ENCODE data around the gene PRRT4.
A peak's percentile ranks its signal among the peaks of the same experiment; 100 is the strongest.

PRRT4 gene

DNA sequence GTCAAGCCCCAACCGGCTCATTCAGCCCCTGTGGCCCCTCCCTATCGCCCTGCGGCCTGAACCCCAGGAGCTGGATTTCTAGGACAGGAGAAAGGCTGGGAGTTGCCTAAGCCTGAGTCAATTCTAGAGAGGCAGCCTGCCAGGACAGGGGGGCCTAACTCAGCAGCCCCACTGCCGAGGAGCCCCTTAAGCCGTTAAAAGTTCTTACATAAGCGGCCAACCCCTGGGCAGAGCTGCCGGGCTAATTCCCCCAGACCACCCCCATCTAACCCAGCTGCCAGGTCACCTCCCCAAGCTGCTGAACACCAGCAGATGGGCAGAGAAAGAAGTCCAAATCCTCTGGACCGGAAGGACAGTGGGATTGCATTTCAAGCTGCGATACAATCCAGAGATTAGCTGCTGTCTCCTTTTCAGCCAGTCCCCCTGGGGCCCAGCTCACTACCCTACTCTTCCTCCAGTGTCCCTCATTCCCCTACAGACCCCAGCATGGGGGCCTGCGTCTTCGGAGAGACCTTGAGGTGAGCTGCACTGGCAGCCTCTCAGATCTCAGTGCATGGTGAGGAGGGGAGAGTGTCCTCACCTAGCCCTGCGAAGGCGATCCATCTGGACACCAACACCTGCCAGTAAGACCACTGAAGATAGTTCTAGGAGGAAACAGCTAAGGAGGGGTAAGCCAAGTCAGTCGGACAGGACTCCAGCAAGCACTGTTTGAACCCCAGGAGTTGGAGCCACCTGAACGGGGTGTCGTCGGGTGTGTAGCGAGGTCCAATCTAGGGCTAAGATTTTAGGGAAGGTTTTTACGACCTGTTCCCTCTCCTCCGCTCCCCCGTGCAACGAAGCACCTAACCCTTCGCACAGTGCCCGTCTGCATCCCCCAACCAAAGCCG is 47.5 kb upstream of the PRRT4 start:
- no peak overlapping the region for H3K27ac ChIP-seq (ENCODE audit: low read depth, low read length)
- no peak overlapping the region for H2BK12ac ChIP-seq (ENCODE audit: low read length)
- H2AFZ ChIP-seq (ENCODE audit: insufficient read depth, low read length, poor library complexity), result no peak overlapping the region
- peaks cover 4% of the 10 kb centered on the region for H3K79me2 ChIP-seq (ENCODE audit: control insufficient read depth, insufficient read depth, low read length, poor library complexity)
- WGBS (ENCODE audit: extremely low coverage, insufficient coverage, insufficient read length), result no CpG with 5 or more reads among the region's 25 CpGs
- H2AK5ac ChIP-seq (ENCODE audit: low read length), result peak overlapping the region; percentile 38
- peak overlapping the region; percentile 72 for H3K4me3 ChIP-seq (ENCODE audit: low read depth, low read length)
- H3K9me3 ChIP-seq (ENCODE audit: insufficient read depth, low read depth, low read length), result no peaks in the 10 kb centered on the region
- H3K9ac ChIP-seq (ENCODE audit: low read length), result no peak overlapping the region
- DNase-seq, result no peak
- H3K18ac ChIP-seq (ENCODE audit: low read length), result no peak overlapping the region
- no peak overlapping the region for H3K23ac ChIP-seq (ENCODE audit: low read length)
- H3K4me2 ChIP-seq (ENCODE audit: low read length), result peak overlapping the region; percentile 78
- peaks cover 25% of the 10 kb centered on the region for H3K27me3 ChIP-seq (ENCODE audit: insufficient read depth, low read length)
- H4K12ac ChIP-seq (ENCODE audit: low read depth, low read length), result no peak overlapping the region
- H2BK120ac ChIP-seq (ENCODE audit: insufficient read depth, low read length, poor library complexity), result no peak overlapping the region
- H3K4me1 ChIP-seq (ENCODE audit: control insufficient read depth in 1 of 2, insufficient read depth in 2 of 2, low read length in 2 of 2), result peaks cover 5 to 13% of the 10 kb centered on the region in 2 experiments
- no peaks in the 10 kb centered on the region for H3K36me3 ChIP-seq (ENCODE audit: control insufficient read depth in 1 of 2, insufficient read depth in 2 of 2, low read length in 2 of 2)
- no peak overlapping the region for H2BK5ac ChIP-seq (ENCODE audit: low read depth, low read length, poor library complexity)
- peaks cover 12% of the 10 kb centered on the region for H3K79me1 ChIP-seq (ENCODE audit: low read length)
- no peak overlapping the region for H3K14ac ChIP-seq (ENCODE audit: low read length)
- H3K4ac ChIP-seq (ENCODE audit: low read depth, low read length), result no peak overlapping the region
- no peak overlapping the region for H4K8ac ChIP-seq (ENCODE audit: low read depth, low read length)
- no peak overlapping the region for H4K91ac ChIP-seq (ENCODE audit: low read depth, low read length)

DNA sequence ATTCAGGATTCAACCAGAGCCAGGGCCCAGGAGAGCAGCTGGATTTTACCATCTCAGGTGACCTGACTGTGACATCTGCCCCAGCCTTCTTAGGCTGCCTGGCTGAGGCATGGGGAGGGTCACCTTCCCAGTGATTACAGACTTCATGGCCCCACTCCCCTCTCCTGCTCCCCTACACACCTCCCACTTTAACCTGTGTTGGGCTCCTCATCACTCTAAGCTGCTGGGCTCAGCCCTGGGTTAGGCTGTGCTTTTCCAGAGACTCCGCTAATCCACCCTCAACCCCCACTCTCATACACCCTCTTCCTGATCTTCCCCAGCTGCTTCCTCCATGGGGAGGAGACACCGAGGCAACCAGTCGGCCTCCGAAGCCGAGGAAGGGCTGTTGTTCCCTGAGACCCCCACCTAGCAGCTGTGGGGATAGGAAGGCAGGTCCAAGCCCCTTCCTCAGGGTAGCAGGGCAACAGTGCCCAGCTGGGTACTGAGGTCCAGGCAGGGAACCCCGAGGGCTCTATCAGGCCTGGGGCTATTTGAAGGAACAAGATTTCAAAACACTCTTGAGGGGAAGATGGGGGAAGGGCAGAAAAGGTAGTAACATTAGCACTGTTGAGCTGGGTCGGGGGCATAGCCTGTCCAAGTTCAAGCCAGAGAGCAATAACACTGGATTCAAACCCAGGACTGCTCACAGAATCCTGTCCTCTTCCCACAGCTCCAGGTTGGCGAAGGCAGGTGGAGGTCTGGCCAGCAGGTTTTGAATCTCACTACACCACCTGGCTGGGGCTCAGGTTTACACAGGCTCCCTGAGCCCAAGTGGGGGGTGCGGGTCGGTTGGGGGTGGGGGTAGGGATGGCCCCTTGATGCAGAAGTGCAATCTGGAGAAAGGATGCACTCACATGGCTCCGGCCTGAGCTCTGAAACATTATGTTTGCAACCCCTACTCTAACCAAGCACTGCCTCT is 46.5 kb upstream of the PRRT4 start:
- H3K36me3 ChIP-seq (ENCODE audit: control insufficient read depth in 1 of 2, insufficient read depth in 2 of 2, low read length in 2 of 2), result no peaks in the 10 kb centered on the region
- no peak overlapping the region for H3K4me3 ChIP-seq (ENCODE audit: low read depth, low read length)
- H2BK12ac ChIP-seq (ENCODE audit: low read length), result no peak overlapping the region
- no peak overlapping the region for H3K18ac ChIP-seq (ENCODE audit: low read length)
- H3K4me1 ChIP-seq (ENCODE audit: control insufficient read depth in 1 of 2, insufficient read depth in 2 of 2, low read length in 2 of 2), result peaks cover 5 to 13% of the 10 kb centered on the region in 2 experiments
- no peak overlapping the region for H3K9ac ChIP-seq (ENCODE audit: low read length)
- no peak overlapping the region for H4K8ac ChIP-seq (ENCODE audit: low read depth, low read length)
- H4K91ac ChIP-seq (ENCODE audit: low read depth, low read length), result no peak overlapping the region
- no peak for DNase-seq
- no peaks in the 10 kb centered on the region for H3K9me3 ChIP-seq (ENCODE audit: insufficient read depth, low read depth, low read length)
- H3K27ac ChIP-seq (ENCODE audit: low read depth, low read length), result no peak overlapping the region
- no peak overlapping the region for H4K12ac ChIP-seq (ENCODE audit: low read depth, low read length)
- H3K4ac ChIP-seq (ENCODE audit: low read depth, low read length), result no peak overlapping the region
- no peak overlapping the region for H3K23ac ChIP-seq (ENCODE audit: low read length)
- no peak overlapping the region for H2BK120ac ChIP-seq (ENCODE audit: insufficient read depth, low read length, poor library complexity)
- H3K4me2 ChIP-seq (ENCODE audit: low read length), result no peak overlapping the region
- peaks cover 12% of the 10 kb centered on the region for H3K79me1 ChIP-seq (ENCODE audit: low read length)
- peaks cover 25% of the 10 kb centered on the region for H3K27me3 ChIP-seq (ENCODE audit: insufficient read depth, low read length)
- H3K14ac ChIP-seq (ENCODE audit: low read length), result no peak overlapping the region
- no peak overlapping the region for H2BK5ac ChIP-seq (ENCODE audit: low read depth, low read length, poor library complexity)
- peaks cover 4% of the 10 kb centered on the region for H3K79me2 ChIP-seq (ENCODE audit: control insufficient read depth, insufficient read depth, low read length, poor library complexity)
- H2AK5ac ChIP-seq (ENCODE audit: low read length), result no peak overlapping the region
- no CpG with 5 or more reads among the region's 11 CpGs for WGBS (ENCODE audit: extremely low coverage, insufficient coverage, insufficient read length)
- H2AFZ ChIP-seq (ENCODE audit: insufficient read depth, low read length, poor library complexity), result no peak overlapping the region

DNA sequence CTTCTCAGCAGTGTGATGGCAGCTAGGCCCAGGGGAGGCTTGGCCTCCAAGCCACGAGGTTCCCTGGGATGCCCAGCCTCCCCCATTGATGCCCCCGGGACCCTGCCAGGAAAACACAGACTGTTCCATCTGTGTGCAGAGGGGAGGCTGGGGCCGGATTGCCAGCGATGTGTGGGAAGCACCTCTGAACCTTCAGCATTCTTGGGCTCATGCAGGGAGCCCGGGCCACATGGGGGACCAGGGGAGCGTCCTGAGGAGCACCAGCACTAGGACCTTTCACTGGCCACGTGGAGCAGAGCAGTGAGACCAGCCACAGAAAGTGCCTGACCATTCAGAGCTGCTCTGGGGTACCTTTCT is 45.7 kb upstream of the PRRT4 start:
- no peaks in the 10 kb centered on the region for H3K9me3 ChIP-seq (ENCODE audit: insufficient read depth, low read depth, low read length)
- H3K36me3 ChIP-seq (ENCODE audit: control insufficient read depth in 1 of 2, insufficient read depth in 2 of 2, low read length in 2 of 2), result no peaks in the 10 kb centered on the region
- H2AFZ ChIP-seq (ENCODE audit: insufficient read depth, low read length, poor library complexity), result no peak overlapping the region
- no CpG with 5 or more reads among the region's 7 CpGs for WGBS (ENCODE audit: extremely low coverage, insufficient coverage, insufficient read length)
- H3K9ac ChIP-seq (ENCODE audit: low read length), result no peak overlapping the region
- no peak overlapping the region for H3K4me2 ChIP-seq (ENCODE audit: low read length)
- H4K91ac ChIP-seq (ENCODE audit: low read depth, low read length), result no peak overlapping the region
- H2BK120ac ChIP-seq (ENCODE audit: insufficient read depth, low read length, poor library complexity), result no peak overlapping the region
- H3K18ac ChIP-seq (ENCODE audit: low read length), result no peak overlapping the region
- H3K4me3 ChIP-seq (ENCODE audit: low read depth, low read length), result no peak overlapping the region
- H3K79me2 ChIP-seq (ENCODE audit: control insufficient read depth, insufficient read depth, low read length, poor library complexity), result peaks cover 4% of the 10 kb centered on the region
- peaks cover 12% of the 10 kb centered on the region for H3K79me1 ChIP-seq (ENCODE audit: low read length)
- no peak overlapping the region for H2BK12ac ChIP-seq (ENCODE audit: low read length)
- H3K4me1 ChIP-seq (ENCODE audit: control insufficient read depth in 1 of 2, insufficient read depth in 2 of 2, low read length in 2 of 2), result peaks cover 5 to 13% of the 10 kb centered on the region in 2 experiments
- no peak overlapping the region for H2BK5ac ChIP-seq (ENCODE audit: low read depth, low read length, poor library complexity)
- no peak overlapping the region for H3K27ac ChIP-seq (ENCODE audit: low read depth, low read length)
- H2AK5ac ChIP-seq (ENCODE audit: low read length), result no peak overlapping the region
- no peak overlapping the region for H4K8ac ChIP-seq (ENCODE audit: low read depth, low read length)
- no peak overlapping the region for H3K4ac ChIP-seq (ENCODE audit: low read depth, low read length)
- peaks cover 25% of the 10 kb centered on the region for H3K27me3 ChIP-seq (ENCODE audit: insufficient read depth, low read length)
- H4K12ac ChIP-seq (ENCODE audit: low read depth, low read length), result no peak overlapping the region
- DNase-seq, result no peak
- no peak overlapping the region for H3K14ac ChIP-seq (ENCODE audit: low read length)
- H3K23ac ChIP-seq (ENCODE audit: low read length), result no peak overlapping the region

DNA sequence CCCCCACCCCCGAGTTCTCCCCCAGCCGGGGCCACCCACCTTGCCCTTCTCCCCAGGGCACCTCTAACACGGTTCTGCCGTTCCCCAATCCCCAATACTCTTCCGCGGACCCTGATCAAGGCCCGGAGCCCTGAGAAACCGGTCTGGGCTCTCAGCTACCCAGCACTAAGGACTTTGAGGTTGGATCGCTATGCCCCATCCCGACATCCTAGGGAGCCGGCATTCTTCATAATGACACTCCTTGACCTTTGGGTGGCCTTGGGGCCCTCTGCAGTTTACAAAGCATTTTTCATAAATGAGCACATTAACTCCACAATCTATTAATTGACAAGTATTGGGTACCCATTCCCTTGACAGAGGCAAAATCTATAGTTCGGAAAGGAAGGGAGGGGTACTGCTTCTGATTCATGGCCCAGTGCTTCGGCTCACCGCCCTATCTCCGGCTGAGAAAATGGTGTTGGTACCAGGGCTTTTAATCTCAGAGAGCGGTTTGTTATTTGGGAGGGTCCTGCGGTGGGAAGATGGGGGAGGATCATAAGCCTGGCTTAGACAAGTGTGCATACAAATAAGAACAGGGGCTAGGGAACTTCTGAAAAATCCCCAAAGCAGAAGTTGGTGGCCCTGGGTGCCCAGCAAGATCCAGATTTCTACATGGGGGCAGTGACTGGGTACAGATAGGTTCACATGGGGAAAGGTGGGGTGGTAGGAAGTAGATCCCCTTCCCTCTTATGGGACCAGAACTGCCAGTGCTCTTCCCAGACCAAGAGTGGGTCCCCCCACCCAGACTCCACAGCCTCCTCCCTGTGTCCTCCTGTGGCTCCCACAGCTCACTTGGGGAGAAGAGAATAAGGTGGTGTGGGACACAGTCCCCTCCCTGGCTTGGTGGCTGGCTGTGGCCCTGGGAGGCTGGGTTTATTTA is 45.1 kb upstream of the PRRT4 start:
- no CpG with 5 or more reads among the region's 17 CpGs for WGBS (ENCODE audit: extremely low coverage, insufficient coverage, insufficient read length)
- H3K4ac ChIP-seq (ENCODE audit: low read depth, low read length), result no peak overlapping the region
- no peak overlapping the region for H3K14ac ChIP-seq (ENCODE audit: low read length)

More for the DNA sequence above, 45.1 kb upstream of the PRRT4 start:
- Histone ChIP-seq H3K4me2 (ENCODE audit: low read length) (peak overlapping the region; percentile 44), H3K18ac (ENCODE audit: low read length) (no peak overlapping the region), H3K9ac (ENCODE audit: low read length) (no peak overlapping the region), H2BK12ac (ENCODE audit: low read length) (no peak overlapping the region), H3K36me3 (ENCODE audit: control insufficient read depth in 1 of 2, insufficient read depth in 2 of 2, low read length in 2 of 2) (no peaks in the 10 kb centered on the region), H3K27ac (ENCODE audit: low read depth, low read length) (no peak overlapping the region), H2AK5ac (ENCODE audit: low read length) (no peak overlapping the region), H3K4me3 (ENCODE audit: low read depth, low read length) (no peak overlapping the region), H4K8ac (ENCODE audit: low read depth, low read length) (no peak overlapping the region), H3K79me2 (ENCODE audit: control insufficient read depth, insufficient read depth, low read length, poor library complexity) (peaks cover 4% of the 10 kb centered on the region), H2AFZ (ENCODE audit: insufficient read depth, low read length, poor library complexity) (no peak overlapping the region), H3K27me3 (ENCODE audit: insufficient read depth, low read length) (peaks cover 25% of the 10 kb centered on the region), H4K12ac (ENCODE audit: low read depth, low read length) (no peak overlapping the region), H2BK5ac (ENCODE audit: low read depth, low read length, poor library complexity) (no peak overlapping the region), H2BK120ac (ENCODE audit: insufficient read depth, low read length, poor library complexity) (no peak overlapping the region), H3K79me1 (ENCODE audit: low read length) (peaks cover 12% of the 10 kb centered on the region), H3K23ac (ENCODE audit: low read length) (no peak overlapping the region), H3K4me1 (ENCODE audit: control insufficient read depth in 1 of 2, insufficient read depth in 2 of 2, low read length in 2 of 2) (peaks cover 5 to 13% of the 10 kb centered on the region in 2 experiments), H3K9me3 (ENCODE audit: insufficient read depth, low read depth, low read length) (no peaks in the 10 kb centered on the region), H4K91ac (ENCODE audit: low read depth, low read length) (no peak overlapping the region)
- DNase-seq, result peak in 1 of 2 donors; percentile 54

All from trophoblast cell (in vitro differentiated cells and primary cell).